Neural progenitor cell (in vitro differentiated cells): ENCODE results near the gene SLC17A2.

Experiments used
- CTCF ChIP-seq: fragments of 200-600 bp; sonication (generic); IDR thresholded peaks from 2 replicates; pipeline ENCODE4 v1.5.1; 2017; ENCODE audit warnings: antibody characterized with exemption, mild to moderate bottlenecking
- EZH2 ChIP-seq: fragments of 200-600 bp; sonication (generic); IDR thresholded peaks from 2 replicates; pipeline ENCODE4 v1.6.1; 2017; ENCODE audit warnings: antibody characterized with exemption, mild to moderate bottlenecking, moderate library complexity
- EZH2phosphoT487 ChIP-seq: fragments of 200-600 bp; sonication (generic); IDR thresholded peaks from 2 replicates; pipeline ENCODE4 v1.6.1; 2017; ENCODE audit warnings: antibody characterized with exemption

- TF ChIP-seq CTCF (no peak), EZH2 (no peak), EZH2phosphoT487 (no peak)
Observed at GRCh38 chr6:25863360-25863759, 67.1 kb downstream of the SLC17A2 start.
